Mesodermal cell (in vitro differentiated cells): Measurements from ENCODE around the gene LGMN.
"Not testable (repeated sequence)": the region's sequence is repeated elsewhere in the genome, so short reads cannot be mapped to it uniquely, and the experiment has no call there.

ENCODE experiments used
- H3K27ac ChIP-seq: 2 replicates; pipeline ENCODE4 v1.7.0; 2013; ENCODE audit warnings: mild to moderate bottlenecking, low read depth, low read length, moderate library complexity; ENCODE audit not compliant: severe bottlenecking
- H3K36me3 ChIP-seq: 2 replicates; pipeline ENCODE4 v1.7.1; 2013; ENCODE audit warnings: mild to moderate bottlenecking, low read length, moderate library complexity; ENCODE audit not compliant: control insufficient read depth, insufficient read depth
- H3K4me1 ChIP-seq: one replicate; pipeline ENCODE4 v1.7.1; 2013; ENCODE audit warnings: mild to moderate bottlenecking, low read length; ENCODE audit not compliant: insufficient read depth, control insufficient read depth, poor library complexity, severe bottlenecking
- H3K4me3 ChIP-seq: 2 replicates; pipeline ENCODE4 v1.7.0; 2013; ENCODE audit warnings: low read length, control low read depth, mild to moderate bottlenecking; ENCODE audit not compliant: insufficient read depth, poor library complexity, severe bottlenecking; ENCODE audit errors: extremely low read depth
- H3K9me3 ChIP-seq: 2 replicates; pipeline ENCODE4 v1.7.1; 2013; ENCODE audit warnings: mild to moderate bottlenecking, low read length, moderate library complexity; ENCODE audit not compliant: control insufficient read depth
- WGBS, 2 experiments: methylation state at CpG; one replicate each; pipeline ENCODE4 v1.1.5; 2013; ENCODE audit warnings: missing lambda C conversion rate in 2 of 2; ENCODE audit not compliant: insufficient coverage in 2 of 2; 5-methylcytosine and 5-hydroxymethylcytosine counted together

The LGMN gene

GRCh38 chr14:92684801-92685560, 63.4 kb downstream of the LGMN start:
- Histone ChIP-seq H3K27ac (no peak overlapping the region), H3K36me3 (peaks cover 10% of the 10 kb centered on the region), H3K4me3 (no peak overlapping the region), H3K9me3 (no peaks in the 10 kb centered on the region), H3K4me1 (peaks cover 3% of the 10 kb centered on the region)
- 85 to 91% methylated on average over 17 to 21 of the region's 21 CpGs for whole genome bisulfite sequencing, 2 experiments

- H3K9me3 ChIP-seq, result no peaks in the 10 kb centered on the region
- H3K4me1 ChIP-seq, result peaks cover 3% of the 10 kb centered on the region
- no peak overlapping the region for H3K27ac ChIP-seq
- no peak overlapping the region for H3K4me3 ChIP-seq
- 86 to 89% methylated on average over 6 to 8 of the region's 8 CpGs for WGBS, 2 experiments
- peaks cover 10% of the 10 kb centered on the region for H3K36me3 ChIP-seq
These were observed 65.4 kb downstream of the LGMN start for GRCh38 chr14:92683041-92683440.

- Histone ChIP-seq H3K4me3 (no peak overlapping the region), H3K4me1 (no peaks in the 10 kb centered on the region), H3K36me3 (peaks cover 17% of the 10 kb centered on the region), H3K9me3 (no peaks in the 10 kb centered on the region), H3K27ac (no peak overlapping the region)
- 26 to 43% methylated on average over 10 to 11 of the region's 13 CpGs for WGBS, 2 experiments
These were observed 67.4 kb downstream of the LGMN start for GRCh38 chr14:92680781-92681650.

DNA sequence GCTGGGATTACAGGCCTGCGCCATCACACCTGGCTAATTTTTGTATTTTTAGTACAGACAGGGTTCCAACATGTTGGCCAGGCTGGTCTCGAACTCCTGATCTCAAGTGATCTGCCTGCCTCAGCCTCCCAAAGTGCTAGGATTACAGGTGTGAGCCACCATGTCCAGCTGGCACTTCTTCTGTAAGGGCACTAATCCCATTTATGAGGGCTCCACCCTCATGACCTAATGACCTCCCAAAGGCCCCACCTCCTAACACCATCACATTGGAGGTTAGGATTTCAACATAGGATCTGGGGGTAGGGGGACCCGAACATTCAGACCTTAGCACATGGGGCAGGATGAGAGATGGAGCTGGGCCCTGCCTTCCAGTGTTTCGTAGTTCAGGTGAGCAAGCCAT, 68.1 kb downstream of the LGMN start:
- not testable (repeated sequence) for H3K4me1 ChIP-seq
- WGBS, 2 experiments, result 82 to 91% methylated on average over 3 to 4 of the region's 4 CpGs

GRCh38 chr14:92679246-92679645, 69.2 kb downstream of the LGMN start:
- Histone ChIP-seq H3K36me3 (peaks cover 17% of the 10 kb centered on the region), H3K4me3 (no peak overlapping the region), H3K9me3 (no peaks in the 10 kb centered on the region), H3K27ac (no peak overlapping the region), H3K4me1 (no peaks in the 10 kb centered on the region)
- 80 to 92% methylated on average over 1 to 2 of the region's 4 CpGs for WGBS, 2 experiments

More for the DNA sequence above, 68.1 kb downstream of the LGMN start:
- not testable (repeated sequence) for H3K9me3 ChIP-seq, H3K4me3 ChIP-seq, H3K27ac ChIP-seq
- H3K36me3 ChIP-seq, result peaks cover 17% of the 10 kb centered on the region

GRCh38 chr14:92678766-92679165, 69.7 kb downstream of the LGMN start:
- no peak overlapping the region for H3K27ac ChIP-seq
- no peak overlapping the region for H3K4me3 ChIP-seq
- H3K36me3 ChIP-seq, result peaks cover 17% of the 10 kb centered on the region
- H3K9me3 ChIP-seq, result no peaks in the 10 kb centered on the region
- 89 to 95% methylated on average over 4 to 5 of the region's 5 CpGs for WGBS, 2 experiments
- no peaks in the 10 kb centered on the region for H3K4me1 ChIP-seq

- 92 to 97% methylated on average over 2 of the region's 2 CpGs for WGBS, 2 experiments
- Histone ChIP-seq H3K9me3 (no peaks in the 10 kb centered on the region), H3K4me3 (no peak overlapping the region), H3K27ac (no peak overlapping the region), H3K4me1 (no peaks in the 10 kb centered on the region), H3K36me3 (peaks cover 17% of the 10 kb centered on the region)
These were observed 70.5 kb downstream of the LGMN start for GRCh38 chr14:92677955-92678354.

GRCh38 chr14:92677087-92677668, 71.2 kb downstream of the LGMN start:
- H3K9me3 ChIP-seq, result no peaks in the 10 kb centered on the region
- H3K36me3 ChIP-seq, result peaks cover 11% of the 10 kb centered on the region
- no peak overlapping the region for H3K27ac ChIP-seq
- no peak overlapping the region for H3K4me3 ChIP-seq
- WGBS, 2 experiments, result 81 to 100% methylated on average over 2 of the region's 4 CpGs
- no peaks in the 10 kb centered on the region for H3K4me1 ChIP-seq

- 88 to 91% methylated on average over 5 to 7 of the region's 8 CpGs for WGBS, 2 experiments
- no peak overlapping the region for H3K27ac ChIP-seq
These were observed 71.9 kb downstream of the LGMN start for GRCh38 chr14:92676403-92677086.

DNA sequence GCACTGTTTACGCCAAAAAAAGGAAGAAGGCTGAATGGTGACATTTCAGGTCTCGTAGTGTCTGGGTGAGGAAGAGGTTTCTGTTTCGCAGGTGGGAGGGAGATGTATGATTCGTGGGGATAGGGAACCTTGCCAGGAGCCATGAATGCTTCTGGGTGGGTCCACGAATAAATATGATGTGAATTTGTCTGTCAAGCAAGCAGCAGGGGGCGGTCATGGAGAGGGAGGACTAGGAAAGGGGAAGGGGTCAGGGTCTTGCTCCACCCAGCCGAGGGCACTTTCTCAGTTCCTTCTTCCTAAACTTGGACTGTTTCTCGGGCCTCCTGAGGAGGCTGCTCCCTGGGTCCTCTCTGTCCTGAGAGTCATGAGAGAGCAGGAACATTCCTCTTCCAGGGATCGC, 72.5 kb downstream of the LGMN start:
- Histone ChIP-seq H3K4me3 (no peak overlapping the region), H3K36me3 (peaks cover 7% of the 10 kb centered on the region), H3K27ac (no peak overlapping the region), H3K4me1 (no peaks in the 10 kb centered on the region), H3K9me3 (no peaks in the 10 kb centered on the region)
- WGBS, 2 experiments, result 90 to 93% methylated on average over 7 to 9 of the region's 9 CpGs

More at GRCh38 chr14:92676403-92677086, 71.9 kb downstream of the LGMN start:
- Histone ChIP-seq H3K4me1 (no peaks in the 10 kb centered on the region), H3K36me3 (peaks cover 8% of the 10 kb centered on the region), H3K9me3 (no peaks in the 10 kb centered on the region), H3K4me3 (no peak overlapping the region)
